MM.1S (cell line): ENCODE data around the gene RBKS.

Source experiments
- DNase-seq: peaks from one replicate; pipeline ENCODE4 v3.0.0-alpha.2; 2015
- H2AFZ ChIP-seq: fragments of 300-600 bp; sonication (generic); 2 replicates; pipeline ENCODE4 v1.6.0; 2016; ENCODE audit warnings: antibody characterized with exemption, low read length
- H3F3A ChIP-seq: fragments of 300-600 bp; sonication (generic); 2 replicates; pipeline ENCODE4 v1.6.1; 2016; ENCODE audit warnings: mild to moderate bottlenecking, antibody characterized with exemption, low read length, moderate library complexity, mixed read lengths; ENCODE audit not compliant: insufficient read depth
- H3K27ac ChIP-seq: fragments of 300-600 bp; sonication (generic); 2 replicates; pipeline ENCODE4 v1.5.1; 2016; ENCODE audit warnings: mild to moderate bottlenecking, low read length
- H3K27me3 ChIP-seq: fragments of 300-600 bp; sonication (generic); replicated peaks from 2 replicates; pipeline ENCODE4 v1.6.0; 2016; ENCODE audit warnings: low read length; ENCODE audit not compliant: insufficient read depth
- H3K36me3 ChIP-seq: fragments of 300-600 bp; sonication (generic); replicated peaks from 2 replicates; pipeline ENCODE4 v1.6.1; 2016; ENCODE audit warnings: mild to moderate bottlenecking, low read length, mixed read lengths; ENCODE audit not compliant: insufficient read depth
- H3K4me1 ChIP-seq: fragments of 300-600 bp; sonication (generic); 2 replicates; pipeline ENCODE4 v1.6.1; 2016; ENCODE audit warnings: low read length, mixed read lengths
- H3K4me2 ChIP-seq: fragments of 300-600 bp; sonication (generic); 2 replicates; pipeline ENCODE4 v1.6.0; 2016; ENCODE audit warnings: low read depth, low read length
- H3K4me3 ChIP-seq: fragments of 300-600 bp; sonication (generic); 2 replicates; pipeline ENCODE4 v1.5.1; 2016; ENCODE audit warnings: low read length, mixed read lengths
- H3K79me2 ChIP-seq: fragments of 300-600 bp; sonication (generic); 2 replicates; pipeline ENCODE4 v1.6.1; 2016; ENCODE audit warnings: mixed run types, low read length, mixed read lengths
- H3K9ac ChIP-seq: fragments of 300-600 bp; sonication (generic); 2 replicates; pipeline ENCODE4 v1.6.1; 2016; ENCODE audit warnings: low read length, mixed read lengths
- H3K9me2 ChIP-seq: fragments of 300-600 bp; sonication (generic); replicated peaks from 2 replicates; pipeline ENCODE4 v1.6.1; 2016; ENCODE audit warnings: mild to moderate bottlenecking, low read length, mixed read lengths; ENCODE audit not compliant: insufficient read depth
- H3K9me3 ChIP-seq: fragments of 300-600 bp; sonication (generic); replicated peaks from 2 replicates; pipeline ENCODE4 v1.6.1; 2016; ENCODE audit warnings: mild to moderate bottlenecking, low read length, mixed read lengths; ENCODE audit not compliant: insufficient read depth
- H4K20me1 ChIP-seq: fragments of 300-600 bp; sonication (generic); 2 replicates; pipeline ENCODE4 v1.6.1; 2016; ENCODE audit warnings: mild to moderate bottlenecking, low read length, moderate library complexity, mixed read lengths; ENCODE audit not compliant: insufficient read depth
- CTCF ChIP-seq: fragments of 300-600 bp; sonication (generic); IDR thresholded peaks from 2 replicates; pipeline ENCODE4 v1.5.1; 2016; ENCODE audit warnings: antibody characterized with exemption, low read length, mixed read lengths
- EZH2 ChIP-seq: fragments of 300-600 bp; sonication (generic); optimal IDR thresholded peaks from 2 replicates; pipeline ENCODE3; 2017; ENCODE audit warnings: low read depth, mild to moderate bottlenecking, antibody characterized with exemption, low read length, mixed read lengths
- EZH2phosphoT487 ChIP-seq: fragments of 300-600 bp; sonication (generic); IDR thresholded peaks from 2 replicates; pipeline ENCODE4 v1.6.1; 2018; ENCODE audit warnings: antibody characterized with exemption, low read length

Gene RBKS

GRCh38 chr2:27738349-27739057, 151.7 kb downstream of the RBKS start:
- TF ChIP-seq EZH2phosphoT487 (no peak), EZH2 (no peak), CTCF (no peak)
- Histone ChIP-seq H3K27me3 (no peaks in the 10 kb centered on the region), H3K27ac (no peak overlapping the region), H3K79me2 (no peaks in the 10 kb centered on the region), H3K4me3 (no peak overlapping the region), H3K36me3 (no peaks in the 10 kb centered on the region), H3F3A (no peaks in the 10 kb centered on the region), H3K9ac (no peak overlapping the region), H2AFZ (no peak overlapping the region), H3K4me2 (no peak overlapping the region), H3K4me1 (no peaks in the 10 kb centered on the region), H4K20me1 (no peaks in the 10 kb centered on the region), H3K9me3 (no peaks in the 10 kb centered on the region), H3K9me2 (no peaks in the 10 kb centered on the region)
- no peak for DNase-seq

GRCh38 chr2:27737676-27738348, 152.4 kb downstream of the RBKS start:
- Histone ChIP-seq H3K4me2 (no peak overlapping the region), H4K20me1 (no peaks in the 10 kb centered on the region), H3K4me3 (no peak overlapping the region), H3F3A (no peaks in the 10 kb centered on the region), H3K9me3 (no peaks in the 10 kb centered on the region), H3K79me2 (no peaks in the 10 kb centered on the region), H3K27me3 (no peaks in the 10 kb centered on the region), H3K4me1 (no peaks in the 10 kb centered on the region), H3K9me2 (no peaks in the 10 kb centered on the region), H3K9ac (no peak overlapping the region), H2AFZ (no peak overlapping the region), H3K36me3 (no peaks in the 10 kb centered on the region), H3K27ac (no peak overlapping the region)
- no peak for TF ChIP-seq CTCF
- TF ChIP-seq EZH2phosphoT487 = no peak
- TF ChIP-seq EZH2 = no peak
- no peak for DNase-seq

- Histone ChIP-seq H3K36me3 (no peaks in the 10 kb centered on the region), H3K4me1 (no peaks in the 10 kb centered on the region), H3K27me3 (no peaks in the 10 kb centered on the region), H3K4me2 (no peak overlapping the region), H3K79me2 (no peaks in the 10 kb centered on the region), H3K9me2 (no peaks in the 10 kb centered on the region), H3F3A (no peaks in the 10 kb centered on the region), H3K27ac (no peak overlapping the region), H3K4me3 (no peak overlapping the region), H3K9me3 (no peaks in the 10 kb centered on the region), H3K9ac (no peak overlapping the region), H2AFZ (no peak overlapping the region), H4K20me1 (no peaks in the 10 kb centered on the region)
- no peak for DNase-seq
- TF ChIP-seq EZH2phosphoT487 = no peak
- no peak for TF ChIP-seq EZH2
- TF ChIP-seq CTCF = no peak
Measured at GRCh38 chr2:27736890-27737204, 153.3 kb downstream of the RBKS start.
